GM18868 (cell line): ENCODE data around the gene RNF212.
"Not testable (repeated sequence)": the region's sequence is repeated elsewhere in the genome, so short reads cannot be mapped to it uniquely, and the experiment has no call there.

Source experiments
- ATAC-seq: cut with Tn5 transposase; IDR thresholded peaks from one replicate; pipeline ENCODE4 v1.9.1; 2021; ENCODE audit warnings: mild to moderate bottlenecking, moderate library complexity; ENCODE audit not compliant: unreplicated experiment

The RNF212 gene

GRCh38 chr4:1069394-1069793, 44.0 kb downstream of the RNF212 start:
- no peak for ATAC-seq

GRCh38 chr4:1065732-1066131, 47.6 kb downstream of the RNF212 start:
- no peak for ATAC-seq

GRCh38 chr4:1062419-1062818, 50.9 kb downstream of the RNF212 start:
- ATAC-seq = no peak

- ATAC-seq = no peak
Observed at GRCh38 chr4:1061760-1062159, 51.6 kb downstream of the RNF212 start.

GRCh38 chr4:1061056-1061700, 52.2 kb downstream of the RNF212 start:
- no peak for ATAC-seq

- no peak for ATAC-seq
Observed at GRCh38 chr4:1060621-1061020, 52.7 kb downstream of the RNF212 start.

GRCh38 chr4:1060121-1060520, 53.2 kb downstream of the RNF212 start:
- ATAC-seq = no peak

GRCh38 chr4:1058997-1059665, 54.2 kb downstream of the RNF212 start:
- ATAC-seq = no peak

- no peak for ATAC-seq
Observed at GRCh38 chr4:1058198-1058996, 55.0 kb downstream of the RNF212 start.

- no peak for ATAC-seq
Observed at GRCh38 chr4:1057403-1057745, 56.0 kb downstream of the RNF212 start.

- no peak for ATAC-seq
Observed at GRCh38 chr4:1056671-1057402, 56.5 kb downstream of the RNF212 start.

- ATAC-seq = peak; percentile 52
Observed at GRCh38 chr4:1055721-1056590, 57.4 kb downstream of the RNF212 start.

- ATAC-seq = not testable (repeated sequence)
Observed at GRCh38 chr4:1055243-1055701, 58.1 kb downstream of the RNF212 start.

- ATAC-seq = not testable (repeated sequence)
Observed at GRCh38 chr4:1054696-1055242, 58.6 kb downstream of the RNF212 start.

GRCh38 chr4:1053891-1054290, 59.5 kb downstream of the RNF212 start:
- not testable (repeated sequence) for ATAC-seq

- no peak for ATAC-seq
Observed at GRCh38 chr4:1053080-1053661, 60.2 kb downstream of the RNF212 start.

GRCh38 chr4:1052231-1052671, 61.1 kb downstream of the RNF212 start:
- no peak for ATAC-seq

- ATAC-seq = no peak
Observed at GRCh38 chr4:1051472-1051871, 61.9 kb downstream of the RNF212 start.

- no peak for ATAC-seq
Observed at GRCh38 chr4:1050486-1051213, 62.7 kb downstream of the RNF212 start.
